ENCODE results near the gene THAP5.

GRCh38 chr7:108572480-108572879 is 3.0 kb upstream of the THAP5 start:
- TF ChIP-seq CTCF (IDR thresholded peaks at IDR 0.05; ENCODE audit: low read depth, low read length, poor library complexity, severe bottlenecking) (no peak), EZH2phosphoT487 (IDR thresholded peaks at IDR 0.05; ENCODE audit: borderline replicate concordance, low read length) (no peak)

Measured in DOHH2 (cell line).